CMK (cell line): ENCODE results near the gene PLA2G2C.
"Not testable (repeated sequence)": the region's sequence is repeated elsewhere in the genome, so short reads cannot be mapped to it uniquely, and the experiment has no call there.

Experiments used
- DNase-seq: peaks from one replicate; pipeline ENCODE4 v3.0.0-alpha.2; 2010; ENCODE audit warnings: low read depth

The PLA2G2C gene

GRCh38 chr1:20130518-20130917 is 55.8 kb downstream of the PLA2G2C start:
- DNase-seq: not testable (repeated sequence)

GRCh38 chr1:20126806-20127440 is 59.4 kb downstream of the PLA2G2C start:
- DNase-seq: no peak

GRCh38 chr1:20126041-20126805 is 60.1 kb downstream of the PLA2G2C start:
- no peak for DNase-seq

GRCh38 chr1:20125100-20125499 is 61.2 kb downstream of the PLA2G2C start:
- no peak for DNase-seq

GRCh38 chr1:20124456-20125057 is 61.8 kb downstream of the PLA2G2C start:
- DNase-seq: no peak

GRCh38 chr1:20123722-20124455 is 62.4 kb downstream of the PLA2G2C start:
- DNase-seq: no peak

GRCh38 chr1:20120796-20121195 is 65.5 kb downstream of the PLA2G2C start:
- no peak for DNase-seq

- DNase-seq: no peak
Observed at GRCh38 chr1:20119347-20119746, 67.0 kb downstream of the PLA2G2C start, which contains the start of gene PLA2G2D. Gene PLA2G2D (minus strand): TSS chr1:20119536. CDS start chr1:20119498, 38 bp downstream.

- DNase-seq: no peak
Observed at GRCh38 chr1:20117236-20117635, 69.1 kb downstream of the PLA2G2C start.

- no peak for DNase-seq
Observed at GRCh38 chr1:20115916-20116315, 70.4 kb downstream of the PLA2G2C start.

GRCh38 chr1:20115479-20115878 is 70.8 kb downstream of the PLA2G2C start:
- DNase-seq: no peak

GRCh38 chr1:20114021-20114648 is 72.2 kb downstream of the PLA2G2C start:
- no peak for DNase-seq
